Measurements from ENCODE around the gene UGP2.

DNA sequence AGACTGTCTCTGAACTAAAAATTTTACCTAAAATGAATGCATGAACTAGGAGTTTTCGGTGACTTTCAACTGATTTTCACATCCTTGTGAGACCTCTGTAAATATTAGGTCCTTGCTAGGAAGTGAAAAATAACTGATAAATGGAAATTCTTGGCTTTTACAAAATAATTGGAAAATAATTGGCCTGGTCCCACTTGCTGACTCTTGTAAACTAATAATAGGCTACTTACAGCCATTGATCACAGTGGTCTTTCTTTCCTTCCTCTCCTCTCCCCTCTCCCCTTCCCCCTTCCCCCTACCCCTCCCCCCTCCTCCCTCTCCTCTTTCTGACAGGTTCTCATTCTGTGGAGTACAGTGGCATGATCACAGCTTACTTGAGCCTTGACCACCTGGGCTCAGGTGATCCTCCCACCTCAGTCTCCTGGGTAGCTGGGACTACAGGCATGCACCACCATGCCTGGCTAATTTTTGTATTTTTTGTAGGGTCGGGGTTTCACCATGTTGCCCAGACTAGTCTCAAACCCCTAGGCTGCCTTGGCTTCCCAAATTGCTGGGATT lies 38.3 kb downstream of the UGP2 start:
- TF ChIP-seq CTCF (IDR thresholded peaks at IDR 0.05; ENCODE audit: insufficient read depth, low read length) (no peak), POLR2AphosphoS5 (IDR thresholded peaks at IDR 0.05; ENCODE audit: low read depth) (no peak), SPI1 (IDR thresholded peaks at IDR 0.05; ENCODE audit: borderline replicate concordance, low read depth) (no peak)
- TF ChIP-seq, protein P1, sequence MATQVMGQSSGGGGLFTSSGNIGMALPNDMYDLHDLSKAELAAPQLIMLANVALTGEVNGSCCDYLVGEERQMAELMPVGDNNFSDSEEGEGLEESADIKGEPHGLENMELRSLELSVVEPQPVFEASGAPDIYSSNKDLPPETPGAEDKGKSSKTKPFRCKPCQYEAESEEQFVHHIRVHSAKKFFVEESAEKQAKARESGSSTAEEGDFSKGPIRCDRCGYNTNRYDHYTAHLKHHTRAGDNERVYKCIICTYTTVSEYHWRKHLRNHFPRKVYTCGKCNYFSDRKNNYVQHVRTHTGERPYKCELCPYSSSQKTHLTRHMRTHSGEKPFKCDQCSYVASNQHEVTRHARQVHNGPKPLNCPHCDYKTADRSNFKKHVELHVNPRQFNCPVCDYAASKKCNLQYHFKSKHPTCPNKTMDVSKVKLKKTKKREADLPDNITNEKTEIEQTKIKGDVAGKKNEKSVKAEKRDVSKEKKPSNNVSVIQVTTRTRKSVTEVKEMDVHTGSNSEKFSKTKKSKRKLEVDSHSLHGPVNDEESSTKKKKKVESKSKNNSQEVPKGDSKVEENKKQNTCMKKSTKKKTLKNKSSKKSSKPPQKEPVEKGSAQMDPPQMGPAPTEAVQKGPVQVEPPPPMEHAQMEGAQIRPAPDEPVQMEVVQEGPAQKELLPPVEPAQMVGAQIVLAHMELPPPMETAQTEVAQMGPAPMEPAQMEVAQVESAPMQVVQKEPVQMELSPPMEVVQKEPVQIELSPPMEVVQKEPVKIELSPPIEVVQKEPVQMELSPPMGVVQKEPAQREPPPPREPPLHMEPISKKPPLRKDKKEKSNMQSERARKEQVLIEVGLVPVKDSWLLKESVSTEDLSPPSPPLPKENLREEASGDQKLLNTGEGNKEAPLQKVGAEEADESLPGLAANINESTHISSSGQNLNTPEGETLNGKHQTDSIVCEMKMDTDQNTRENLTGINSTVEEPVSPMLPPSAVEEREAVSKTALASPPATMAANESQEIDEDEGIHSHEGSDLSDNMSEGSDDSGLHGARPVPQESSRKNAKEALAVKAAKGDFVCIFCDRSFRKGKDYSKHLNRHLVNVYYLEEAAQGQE (IDR thresholded peaks at IDR 0.05; ENCODE audit: insufficient replicate concordance, low read depth): no peak

Measured in HL-60 (cell line).